Measurements from ENCODE around the gene TAAR2. TPM values are rescaled to one million over a fixed set of nuclear protein-coding genes. Genes with fewer than 3 reads are reported as not detected.

The TAAR2 gene
- total and polyA plus RNA-seq, 4 donors: not detected

DNA sequence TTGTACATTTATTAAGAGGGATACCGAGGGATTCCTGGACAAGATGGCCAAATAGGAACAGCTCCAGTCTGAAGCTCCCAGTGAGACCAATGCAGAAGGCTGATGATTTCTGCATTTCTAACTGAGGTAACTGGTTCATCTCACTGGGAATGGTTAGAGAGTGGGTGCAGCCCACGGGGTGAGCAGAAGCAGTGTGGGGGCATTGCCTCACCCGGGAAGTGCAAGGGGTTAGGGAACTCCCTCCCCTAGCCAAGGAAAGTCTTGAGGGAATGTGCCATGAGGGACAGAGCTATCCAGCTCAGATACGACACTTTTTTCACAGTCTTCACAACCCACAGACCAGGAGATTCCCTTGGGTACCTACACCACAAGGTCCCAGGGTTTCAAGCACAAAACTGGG, 10.7 kb upstream of the TAAR2 start:
- WGBS, 2 donors: 71 to 74% methylated on average over 4 of the region's 4 CpGs
- intact Hi-C loops (cut with DNase I): no loop called here
- Histone ChIP-seq H3K4me1 (ENCODE audit: control insufficient read depth in 1 of 2, insufficient read depth in 2 of 2, low read length in 2 of 2) (no peaks in the 10 kb centered on the region), H3K9me3 (ENCODE audit: control insufficient read depth, low read length) (peaks cover 1% of the 10 kb centered on the region), H3K36me3 (ENCODE audit: control insufficient read depth in 1 of 2, insufficient read depth in 2 of 2, low read length in 1 of 2) (no peaks in the 10 kb centered on the region), H3K27me3 (ENCODE audit: control insufficient read depth in 1 of 2, insufficient read depth in 2 of 2, low read length in 1 of 2) (peaks cover 0 to 1% of the 10 kb centered on the region in 2 donors), H3K27ac (ENCODE audit: low read depth in 1 of 2, low read length in 2 of 2) (no peak overlapping the region), H3K4me3 (ENCODE audit: low read length in 2 of 2) (no peak overlapping the region)
- no peak for ATAC-seq (ENCODE audit: low FRiP score)
- no peak for DNase-seq

DNA sequence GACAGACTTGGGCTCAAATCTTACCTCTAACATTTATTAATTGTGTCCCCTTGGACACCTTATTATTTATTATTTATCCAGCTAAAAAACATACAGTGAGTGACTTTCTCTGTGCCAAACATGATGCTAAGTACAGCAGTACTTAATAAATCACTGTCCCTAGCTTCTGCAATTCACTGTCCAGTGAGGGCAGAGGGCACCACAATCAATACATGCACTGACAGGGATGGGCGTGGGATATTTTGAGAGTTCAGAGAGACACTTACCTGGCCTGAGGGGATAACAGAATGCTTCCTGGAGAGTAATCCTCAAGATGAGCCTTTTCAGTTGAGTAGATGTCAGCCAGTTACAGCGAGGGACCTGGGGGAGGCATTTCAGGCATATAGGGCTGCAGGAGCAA, 9.3 kb upstream of the TAAR2 start:
- intact Hi-C loops (cut with DNase I): no loop called here
- Histone ChIP-seq H3K9me3 (ENCODE audit: control insufficient read depth, low read length) (peaks cover 1% of the 10 kb centered on the region), H3K27ac (ENCODE audit: low read depth in 1 of 2, low read length in 2 of 2) (no peak overlapping the region), H3K4me3 (ENCODE audit: low read length in 2 of 2) (no peak overlapping the region), H3K27me3 (ENCODE audit: control insufficient read depth in 1 of 2, insufficient read depth in 2 of 2, low read length in 1 of 2) (peaks cover 0 to 1% of the 10 kb centered on the region in 2 donors), H3K4me1 (ENCODE audit: control insufficient read depth in 1 of 2, insufficient read depth in 2 of 2, low read length in 2 of 2) (no peaks in the 10 kb centered on the region), H3K36me3 (ENCODE audit: control insufficient read depth in 1 of 2, insufficient read depth in 2 of 2, low read length in 1 of 2) (no peaks in the 10 kb centered on the region)
- 61 to 78% methylated on average over 2 of the region's 2 CpGs for WGBS, 2 donors
- no peak for DNase-seq
- no peak for ATAC-seq (ENCODE audit: low FRiP score)

GRCh38 chr6:132623106-132623845, 799 bp downstream of the TAAR2 start:
- intact Hi-C loops (cut with DNase I): no loop called here
- H3K27me3 ChIP-seq (ENCODE audit: control insufficient read depth in 1 of 2, insufficient read depth in 2 of 2, low read length in 1 of 2): no peaks in the 10 kb centered on the region
- DNase-seq: no peak

DNA sequence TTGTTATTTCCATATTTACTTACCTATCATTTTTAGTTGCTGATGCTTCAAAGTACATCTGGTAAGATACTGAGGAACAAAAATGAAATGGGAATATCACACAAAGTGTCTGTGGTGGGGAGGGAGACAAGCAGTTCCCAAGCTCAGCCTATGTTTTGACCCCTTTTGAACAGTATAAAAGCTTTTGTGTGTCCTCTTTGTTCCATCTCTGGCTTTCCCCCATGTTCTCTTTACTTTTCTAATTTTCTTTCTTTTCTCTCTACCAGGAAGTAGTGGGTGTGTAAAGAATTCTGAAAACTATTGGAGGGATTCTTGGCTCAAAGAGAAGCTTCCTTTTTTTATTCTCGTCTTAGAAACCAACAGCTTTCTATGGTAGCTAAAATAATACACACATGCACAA, 7.4 kb downstream of the TAAR2 start:
- no peaks in the 10 kb centered on the region for H3K4me1 ChIP-seq (ENCODE audit: control insufficient read depth in 1 of 2, insufficient read depth in 2 of 2, low read length in 2 of 2)
- no peak overlapping the region for H3K27ac ChIP-seq (ENCODE audit: low read depth in 1 of 2, low read length in 2 of 2)
- DNase-seq (no peak), ATAC-seq (ENCODE audit: low FRiP score) (no peak)
- H3K36me3 ChIP-seq (ENCODE audit: control insufficient read depth in 1 of 2, insufficient read depth in 2 of 2, low read length in 1 of 2): no peaks in the 10 kb centered on the region
- no peaks in the 10 kb centered on the region for H3K9me3 ChIP-seq (ENCODE audit: control insufficient read depth, low read length)
- no peak overlapping the region for H3K4me3 ChIP-seq (ENCODE audit: low read length in 2 of 2)
- H3K27me3 ChIP-seq (ENCODE audit: control insufficient read depth in 1 of 2, insufficient read depth in 2 of 2, low read length in 1 of 2): no peaks in the 10 kb centered on the region
- intact Hi-C loops (cut with DNase I): no loop called here
- WGBS, 2 donors: 8 to 13% methylated on average over 1 of the region's 1 CpG

More at GRCh38 chr6:132623106-132623845, 799 bp downstream of the TAAR2 start:
- Histone ChIP-seq H3K27ac (ENCODE audit: low read depth in 1 of 2, low read length in 2 of 2) (no peak overlapping the region), H3K4me3 (ENCODE audit: low read length in 2 of 2) (no peak overlapping the region), H3K9me3 (ENCODE audit: control insufficient read depth, low read length) (no peaks in the 10 kb centered on the region), H3K36me3 (ENCODE audit: control insufficient read depth in 1 of 2, insufficient read depth in 2 of 2, low read length in 1 of 2) (no peaks in the 10 kb centered on the region), H3K4me1 (ENCODE audit: control insufficient read depth in 1 of 2, insufficient read depth in 2 of 2, low read length in 2 of 2) (no peaks in the 10 kb centered on the region)
- WGBS, 2 donors: 46 to 64% methylated on average over 6 of the region's 6 CpGs
- no peak for ATAC-seq (ENCODE audit: low FRiP score)

- H3K27ac ChIP-seq (ENCODE audit: low read depth in 1 of 2, low read length in 2 of 2): no peak overlapping the region
- no peaks in the 10 kb centered on the region for H3K36me3 ChIP-seq (ENCODE audit: control insufficient read depth in 1 of 2, insufficient read depth in 2 of 2, low read length in 1 of 2)
- ATAC-seq (ENCODE audit: low FRiP score) (no peak), DNase-seq (no peak)
- intact Hi-C loops (cut with DNase I): no loop called here
- H3K27me3 ChIP-seq (ENCODE audit: control insufficient read depth in 1 of 2, insufficient read depth in 2 of 2, low read length in 1 of 2): no peaks in the 10 kb centered on the region
- H3K4me3 ChIP-seq (ENCODE audit: low read length in 2 of 2): no peak overlapping the region
- no peaks in the 10 kb centered on the region for H3K9me3 ChIP-seq (ENCODE audit: control insufficient read depth, low read length)
- no peaks in the 10 kb centered on the region for H3K4me1 ChIP-seq (ENCODE audit: control insufficient read depth in 1 of 2, insufficient read depth in 2 of 2, low read length in 2 of 2)
- 87 to 90% methylated on average over 7 of the region's 7 CpGs for WGBS, 2 donors
Observed at GRCh38 chr6:132614554-132614953, 9.5 kb downstream of the TAAR2 start.

DNA sequence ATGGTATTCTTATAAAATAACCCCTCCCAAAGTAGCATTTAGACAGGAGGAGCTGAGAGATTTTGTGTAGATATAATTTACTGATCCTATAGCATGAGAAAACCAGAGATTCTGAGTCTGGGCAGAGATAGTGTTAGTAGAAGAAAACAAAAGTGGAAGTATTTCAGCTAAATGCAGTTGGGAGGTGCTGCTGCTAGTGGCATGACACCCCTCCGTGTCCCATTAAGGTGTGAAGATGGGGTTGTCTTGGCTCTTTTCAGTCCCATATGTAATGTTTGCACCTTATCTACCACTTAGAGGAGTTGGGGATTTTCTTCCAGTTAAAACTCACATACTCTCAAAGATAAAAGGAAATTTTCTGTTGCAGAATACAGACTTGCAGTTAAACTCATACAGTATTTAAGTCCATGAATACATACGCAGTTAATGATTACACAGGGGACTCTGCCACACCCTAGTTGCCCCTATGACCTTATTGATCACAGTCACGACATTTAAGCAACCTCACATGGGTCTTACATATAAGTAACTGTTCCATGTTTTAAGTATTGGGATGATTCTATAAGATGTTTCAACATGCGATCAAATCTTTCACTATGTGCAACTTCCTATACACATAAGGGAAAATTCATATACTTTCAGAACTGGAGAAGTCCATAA, 11.5 kb downstream of the TAAR2 start:
- H3K4me3 ChIP-seq (ENCODE audit: low read length in 2 of 2): no peak overlapping the region
- H3K27ac ChIP-seq (ENCODE audit: low read depth in 1 of 2, low read length in 2 of 2): no peak overlapping the region
- no peaks in the 10 kb centered on the region for H3K27me3 ChIP-seq (ENCODE audit: control insufficient read depth in 1 of 2, insufficient read depth in 2 of 2, low read length in 1 of 2)
- ATAC-seq (ENCODE audit: low FRiP score): no peak
- no peaks in the 10 kb centered on the region for H3K36me3 ChIP-seq (ENCODE audit: control insufficient read depth in 1 of 2, insufficient read depth in 2 of 2, low read length in 1 of 2)
- no peaks in the 10 kb centered on the region for H3K4me1 ChIP-seq (ENCODE audit: control insufficient read depth in 1 of 2, insufficient read depth in 2 of 2, low read length in 2 of 2)
- 66 to 68% methylated on average over 4 of the region's 4 CpGs for whole genome bisulfite sequencing, 2 donors
- intact Hi-C loops (cut with DNase I): no loop called here
- DNase-seq: no peak
- no peaks in the 10 kb centered on the region for H3K9me3 ChIP-seq (ENCODE audit: control insufficient read depth, low read length)

DNA sequence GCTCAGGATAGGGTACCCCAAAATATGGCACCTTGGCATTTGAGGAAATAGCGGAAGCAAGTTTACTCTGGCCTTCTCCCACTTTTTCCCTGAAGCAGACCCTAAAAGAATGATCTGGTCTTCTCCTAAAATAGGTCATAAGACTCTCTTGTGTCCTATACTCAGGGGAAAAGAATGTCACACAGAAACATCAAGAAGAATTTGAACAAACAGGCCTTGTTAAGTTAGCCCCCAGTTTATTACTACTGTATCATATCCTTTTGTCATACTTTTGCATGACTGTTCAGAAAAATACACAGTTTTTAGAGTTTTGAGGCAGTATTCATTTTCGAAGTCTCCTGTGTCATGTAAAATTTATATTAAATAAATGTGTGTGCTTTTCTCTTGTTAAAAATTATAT, 12.5 kb downstream of the TAAR2 start:
- 85 to 87% methylated on average over 2 of the region's 2 CpGs for WGBS, 2 donors
- Histone ChIP-seq H3K9me3 (ENCODE audit: control insufficient read depth, low read length) (no peaks in the 10 kb centered on the region), H3K4me3 (ENCODE audit: low read length in 2 of 2) (no peak overlapping the region), H3K27ac (ENCODE audit: low read depth in 1 of 2, low read length in 2 of 2) (no peak overlapping the region), H3K27me3 (ENCODE audit: control insufficient read depth in 1 of 2, insufficient read depth in 2 of 2, low read length in 1 of 2) (no peaks in the 10 kb centered on the region), H3K4me1 (ENCODE audit: control insufficient read depth in 1 of 2, insufficient read depth in 2 of 2, low read length in 2 of 2) (no peaks in the 10 kb centered on the region), H3K36me3 (ENCODE audit: control insufficient read depth in 1 of 2, insufficient read depth in 2 of 2, low read length in 1 of 2) (no peaks in the 10 kb centered on the region)
- DNase-seq (no peak), ATAC-seq (ENCODE audit: low FRiP score) (no peak)
- intact Hi-C loops (cut with DNase I): no loop called here

DNA sequence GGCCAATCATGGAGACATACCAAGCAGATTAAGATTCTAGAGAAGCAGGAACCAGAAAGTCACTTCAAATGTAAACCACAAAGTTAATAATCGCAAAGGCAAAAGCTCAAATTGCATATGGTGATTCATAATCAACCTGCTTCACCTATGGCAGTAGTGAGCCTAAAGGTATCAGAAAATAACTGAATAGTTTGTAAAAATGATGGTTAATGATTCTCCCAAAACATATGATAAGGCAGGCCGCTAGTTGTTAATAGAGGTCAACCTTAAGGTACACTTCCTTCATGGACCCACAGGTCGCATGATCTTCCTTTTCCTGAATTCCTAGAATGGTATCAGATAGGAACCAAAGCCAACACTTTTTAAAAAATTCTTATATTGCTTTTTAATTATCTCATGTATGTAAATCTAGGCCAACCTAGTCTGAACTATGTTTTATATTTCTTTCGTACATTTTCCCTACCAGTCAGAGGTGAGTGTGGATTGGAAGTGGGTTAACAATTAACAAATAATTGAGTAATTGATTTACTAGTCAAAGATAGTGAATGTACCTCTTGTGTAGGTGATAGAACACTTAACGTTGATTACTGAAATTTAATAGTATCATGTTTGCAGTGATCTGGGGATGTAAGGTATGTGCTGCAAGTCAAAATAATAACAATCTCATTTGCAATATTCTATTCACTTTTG, 16.4 kb downstream of the TAAR2 start:
- intact Hi-C loops (cut with DNase I): no loop called here
- Histone ChIP-seq H3K9me3 (ENCODE audit: control insufficient read depth, low read length) (no peaks in the 10 kb centered on the region), H3K4me3 (ENCODE audit: low read length in 2 of 2) (no peak overlapping the region), H3K4me1 (ENCODE audit: control insufficient read depth in 1 of 2, insufficient read depth in 2 of 2, low read length in 2 of 2) (no peaks in the 10 kb centered on the region), H3K27me3 (ENCODE audit: control insufficient read depth in 1 of 2, insufficient read depth in 2 of 2, low read length in 1 of 2) (no peaks in the 10 kb centered on the region), H3K27ac (ENCODE audit: low read depth in 1 of 2, low read length in 2 of 2) (no peak overlapping the region), H3K36me3 (ENCODE audit: control insufficient read depth in 1 of 2, insufficient read depth in 2 of 2, low read length in 1 of 2) (no peaks in the 10 kb centered on the region)
- ATAC-seq (ENCODE audit: low FRiP score) (no peak), DNase-seq (no peak)
- WGBS, 2 donors: 91 to 94% methylated on average over 5 of the region's 5 CpGs

Measured in aorta (tissue), 5 donors.